HepG2 (cell line): ENCODE measurements around the gene DNM1L. TPM values are rescaled to one million over a fixed set of nuclear protein-coding genes. Genes with fewer than 3 reads are reported as not detected.

Source experiments
- ATAC-seq: fragments of 200-7000 bp; cut with Tn5 transposase; 3 replicates; pipeline ENCODE4 v1.9.1; 2020; ENCODE audit warnings: mild to moderate bottlenecking, moderate library complexity
- BruUV-seq: library from RNA; stranded (reverse); fragments of 400-500 nt; replicated peaks from 2 replicates; lab custom pipeline; 2021; lab: Mats Ljungman, UMichigan
- CTCF ChIA-PET: fragments of 300-600 bp; formaldehyde crosslinking; extraction: SDS; loops from one replicate; lab custom pipeline; 2021; ENCODE audit warnings: low total read pairs, inconsistent platforms, low intra/inter-chr PET ratio; lab: Yijun Ruan, JAX
- POLR2A ChIA-PET: fragments of 350-600 bp; sonication (Branson Sonifier 250); formaldehyde crosslinking; loops from one replicate; lab custom pipeline; 2020; ENCODE audit warnings: antibody characterized with exemption, inconsistent platforms; lab: Yijun Ruan, JAX
- DNase-seq: peaks from one replicate; pipeline ENCODE4 v3.0.0-alpha.2; 2015; ENCODE audit warnings: low spot score
- FAIRE-seq: peaks from 3 replicates; lab custom pipeline; 2011; peaks lifted over from hg19 to GRCh38; lab: Jason Lieb, UNC
- H2AFZ ChIP-seq: one replicate; pipeline ENCODE4 v1.6.1; 2011; ENCODE audit warnings: low read length, inconsistent platforms
- H3K27ac ChIP-seq: fragments of 300-600 bp; 3 replicates; pipeline ENCODE4 v1.8.0; 2011; ENCODE audit warnings: mixed run types, mild to moderate bottlenecking, mixed read lengths, low read length, inconsistent platforms; ENCODE audit not compliant: insufficient read depth; ENCODE audit errors: extremely low read length
- H3K27me3 ChIP-seq, 2 experiments: fragments of 200-600 bp in 1 of 2; 2 replicates in 1 of 2; 3 replicates in 1 of 2; pipeline versions ENCODE4 v1.6.0 to v1.8.0; 2011; ENCODE audit warnings: low read length in 2 of 2, mild to moderate bottlenecking in 2 of 2, moderate library complexity in 2 of 2, inconsistent platforms in 1 of 2; ENCODE audit not compliant: insufficient read depth in 2 of 2, control insufficient read depth in 1 of 2
- H3K36me3 ChIP-seq, 2 experiments: fragments of 200-600 bp in 1 of 2; replicated peaks in 1 of 2; 2 replicates in 1 of 2; 3 replicates in 1 of 2; pipeline versions ENCODE4 v1.5.1 to v1.8.0; 2011; ENCODE audit warnings: low read length in 2 of 2, inconsistent platforms in 1 of 2; ENCODE audit not compliant: insufficient read depth in 2 of 2, control insufficient read depth in 1 of 2
- H3K4me1 ChIP-seq: 2 replicates; pipeline ENCODE4 v1.5.1; 2012; ENCODE audit warnings: low read length, inconsistent platforms; ENCODE audit not compliant: insufficient read depth
- H3K4me2 ChIP-seq: 2 replicates; pipeline ENCODE4 v1.6.0; 2011; ENCODE audit warnings: low read depth, low read length, inconsistent platforms
- H3K4me3 ChIP-seq, 3 experiments: fragments of 200-600 bp in 1 of 3; sonication (generic), shearing (Covaris generic) in 1 of 3; replicated peaks in 1 of 3; 2 replicates each; pipeline ENCODE4 v1.5.1; 2011 to 2016; ENCODE audit warnings: low read length in 3 of 3, inconsistent platforms in 2 of 3, low read depth in 2 of 3, mild to moderate bottlenecking in 2 of 3, control low read depth in 1 of 3, mixed read lengths in 1 of 3; ENCODE audit not compliant: insufficient read depth in 1 of 3
- H3K79me2 ChIP-seq: one replicate; pipeline ENCODE4 v1.6.1; 2011; ENCODE audit warnings: low read length, inconsistent platforms; ENCODE audit not compliant: insufficient read depth
- H3K9ac ChIP-seq: 2 replicates; pipeline ENCODE4 v1.6.0; 2011; ENCODE audit warnings: mild to moderate bottlenecking, low read depth, low read length, inconsistent platforms; ENCODE audit not compliant: insufficient read depth
- H3K9me3 ChIP-seq: 2 replicates; pipeline ENCODE4 v1.5.1; 2012; ENCODE audit warnings: mild to moderate bottlenecking, low read length
- H4K20me1 ChIP-seq: 2 replicates; pipeline ENCODE4 v1.6.0; 2011; ENCODE audit warnings: inconsistent platforms, mild to moderate bottlenecking, low read length, moderate library complexity; ENCODE audit not compliant: insufficient read depth
- ATF7 ChIP-seq, 2 experiments: fragments of 450-650 bp in 1 of 2; sonication (generic) in 1 of 2; formaldehyde crosslinking in 1 of 2; IDR thresholded peaks; 2 replicates each; pipeline versions ENCODE4 v1.4.0 to v1.6.1; 2016 to 2020; ENCODE audit warnings: antibody characterized with exemption in 1 of 2, mild to moderate bottlenecking in 1 of 2, missing genetic modification reagents in 1 of 2
- BRD4 ChIP-seq: sonication (generic); formaldehyde crosslinking; IDR thresholded peaks from 2 replicates; pipeline ENCODE4 v1.4.0; 2020; ENCODE audit warnings: missing genetic modification reagents
- KIAA2018 ChIP-seq: sonication (generic); formaldehyde crosslinking; IDR thresholded peaks from 2 replicates; pipeline ENCODE4 v1.5.0; 2020; ENCODE audit warnings: mild to moderate bottlenecking, missing genetic modification reagents, borderline replicate concordance
- MIER3 ChIP-seq: IDR thresholded peaks from 2 replicates; pipeline ENCODE4 v1.6.1; 2016; ENCODE audit warnings: missing compliant biosample characterization, borderline replicate concordance
- NCOA5 ChIP-seq: sonication (generic); formaldehyde crosslinking; IDR thresholded peaks from 2 replicates; pipeline ENCODE4 v1.4.0; 2020; ENCODE audit warnings: missing genetic modification reagents
- NFRKB ChIP-seq: fragments of 450-650 bp; IDR thresholded peaks from 2 replicates; pipeline ENCODE4 v1.6.1; 2017
- ONECUT2 ChIP-seq: sonication (generic); formaldehyde crosslinking; IDR thresholded peaks from 2 replicates; pipeline ENCODE4 v1.4.0; 2020; ENCODE audit warnings: missing genetic modification reagents
- PLRG1 ChIP-seq: fragments of 450-650 bp; conservative IDR thresholded peaks from 2 replicates; pipeline ENCODE4 v1.6.1; 2016
- PLSCR1 ChIP-seq: sonication (generic); formaldehyde crosslinking; IDR thresholded peaks from 2 replicates; pipeline ENCODE4 v1.5.0; 2020; ENCODE audit warnings: missing genetic modification reagents, mild to moderate bottlenecking, borderline replicate concordance
- TMF1 ChIP-seq: sonication (generic); formaldehyde crosslinking; IDR thresholded peaks from 2 replicates; pipeline ENCODE4 v1.8.1; 2022; ENCODE audit warnings: low read depth, missing genetic modification reagents
- XBP1 ChIP-seq: sonication (generic); formaldehyde crosslinking; IDR thresholded peaks from 2 replicates; pipeline ENCODE4 v1.5.0; 2020; ENCODE audit warnings: missing genetic modification reagents
- ZC3H13 ChIP-seq: sonication (generic); formaldehyde crosslinking; IDR thresholded peaks from 2 replicates; pipeline ENCODE4 v1.8.1; 2023; ENCODE audit warnings: mild to moderate bottlenecking, missing genetic modification reagents, moderate library complexity
- ZZZ3 ChIP-seq: sonication (generic); formaldehyde crosslinking; IDR thresholded peaks from 2 replicates; pipeline ENCODE4 v1.4.0; 2020; ENCODE audit warnings: missing genetic modification reagents, mild to moderate bottlenecking, borderline replicate concordance
- WGBS: methylation state at CpG from one replicate; pipeline ENCODE4 v1.1.6; 2017; ENCODE audit warnings: low lambda C conversion rate; 5-methylcytosine and 5-hydroxymethylcytosine counted together
- in situ Hi-C: cut with HindIII; loops from 2 replicates; pipeline ENCODE4 v1.10.0; 2017; ENCODE audit warnings: low pct_unique_long_range_greater_than_20kb; ENCODE audit not compliant: extremely low pct_ligation_motif_present
- intact Hi-C: fragments of 100-400 bp; cut with micrococcal nuclease; formaldehyde crosslinking; loops from one replicate; pipeline ENCODE4 v1.10.0; 2022; ENCODE audit not compliant: unreplicated experiment
- polyA plus RNA-seq, 8 experiments: library from polyadenylated mRNA; depleted of rRNA in 3 of 8; stranded (reverse) in 7 of 8; unstranded in 1 of 8; fragments of >200 nt; fragmentation: Illumina TruSeq in 4 of 8; extraction: Trizol in 4 of 8; gene quantifications; 2 replicates each; pipeline versions ENCODE4 v1.2.1 to v1.2.3, GENCODE V29; 2011 to 2016; ENCODE audit warnings: low read depth in 4 of 8, missing spikeins in 1 of 8, mixed read lengths in 1 of 8; ENCODE audit not compliant: insufficient read depth in 1 of 8
- total RNA-seq, 5 experiments: library from RNA; depleted of rRNA; stranded (reverse); fragments of >200 nt; fragmentation: Illumina TruSeq; extraction: Trizol; gene quantifications; 2 replicates each; pipeline ENCODE4 v1.2.3, GENCODE V29; 2016; ENCODE audit warnings: low read depth in 1 of 5

Gene DNM1L
- total and polyA plus RNA-seq, 2 of the 13 experiments (the other 11 are each of a cell fraction or from before 2014, with no cell fraction given): 35.9 to 65.8 TPM

- FAIRE-seq: no peak
Observed at GRCh38 chr12:32788405-32788804, 109.3 kb downstream of the DNM1L start.

GRCh38 chr12:32789446-32789845, 110.3 kb downstream of the DNM1L start:
- Histone ChIP-seq H3K36me3 (peaks cover 6 to 22% of the 10 kb centered on the region in 2 experiments), H3K4me2 (no peak overlapping the region), H3K4me3 (no peak overlapping the region), H3K79me2 (no peaks in the 10 kb centered on the region), H3K9ac (no peak overlapping the region), H3K9me3 (no peaks in the 10 kb centered on the region), H2AFZ (no peak overlapping the region), H3K4me1 (no peaks in the 10 kb centered on the region), H3K27me3 (no peaks in the 10 kb centered on the region), H4K20me1 (no peaks in the 10 kb centered on the region), H3K27ac (no peak overlapping the region)
- BruUV-seq: no TSS peak
- DNase-seq: no peak
- no peak for ATAC-seq
- POLR2A ChIA-PET: no interaction called here
- intact Hi-C loops (no loop called here), in situ Hi-C loops (no loop called here)
- FAIRE-seq: no peak
- CTCF ChIA-PET: no interaction called here
- no peak for TF ChIP-seq PLRG1
- no peak for TF ChIP-seq KIAA2018
- no peak for TF ChIP-seq TMF1 (CRISPR knock-in tag)
- no peak for TF ChIP-seq PLSCR1 (CRISPR knock-in tag)
- no peak for TF ChIP-seq MIER3 (CRISPR knock-in tag)
- no peak for TF ChIP-seq NFRKB
- TF ChIP-seq ZC3H13 (CRISPR knock-in tag): no peak
- TF ChIP-seq ZZZ3 (CRISPR knock-in tag): no peak
- TF ChIP-seq XBP1 (CRISPR knock-in tag): no peak
- TF ChIP-seq BRD4 (CRISPR knock-in tag): no peak
- no peak for TF ChIP-seq ONECUT2 (CRISPR knock-in tag)

More at GRCh38 chr12:32788405-32788804, 109.3 kb downstream of the DNM1L start:
- H3K36me3 ChIP-seq: peaks cover 4 to 19% of the 10 kb centered on the region in 2 experiments
- intact Hi-C loops: no loop called here
- H3K9ac ChIP-seq: no peak overlapping the region
- DNase-seq (no peak), ATAC-seq (no peak)
- H3K79me2 ChIP-seq: no peaks in the 10 kb centered on the region
- H4K20me1 ChIP-seq: no peaks in the 10 kb centered on the region
- H3K4me1 ChIP-seq: no peaks in the 10 kb centered on the region
- WGBS: 94% methylated on average over 4 of the region's 4 CpGs
- no peaks in the 10 kb centered on the region for H3K9me3 ChIP-seq
- TF ChIP-seq NCOA5 (no peak), ATF7 (IDR thresholded peaks at IDR 0.05) (peak; percentile 49), ATF7 (CRISPR knock-in tag; IDR thresholded peaks at IDR 0.05) (no peak)
- no peak overlapping the region for H2AFZ ChIP-seq
- POLR2A ChIA-PET: no interaction called here
- H3K4me3 ChIP-seq: no peak overlapping the region
- H3K4me2 ChIP-seq: no peak overlapping the region
- H3K27me3 ChIP-seq: no peaks in the 10 kb centered on the region
- CTCF ChIA-PET: no interaction called here
- in situ Hi-C loops: no loop called here
- H3K27ac ChIP-seq: no peak overlapping the region
- no TSS peak for BruUV-seq
